ENCODE data around the gene SLC6A6.

The SLC6A6 gene

GRCh38 chr3:14481018-14481645, 78.7 kb downstream of the SLC6A6 start:
- in situ Hi-C loops (cut with MboI; ENCODE audit: low sequenced_read_pairs) = no loop called here

GRCh38 chr3:14481646-14482036, 79.2 kb downstream of the SLC6A6 start:
- in situ Hi-C loops (cut with MboI; ENCODE audit: low sequenced_read_pairs) = no loop called here

- in situ Hi-C loops (cut with MboI; ENCODE audit: low sequenced_read_pairs) = no loop called here
These were observed 79.9 kb downstream of the SLC6A6 start for GRCh38 chr3:14482271-14482721.

GRCh38 chr3:14483286-14483685, 80.9 kb downstream of the SLC6A6 start:
- in situ Hi-C loops (cut with MboI; ENCODE audit: low sequenced_read_pairs) = no loop called here

GRCh38 chr3:14484741-14485140, 82.3 kb downstream of the SLC6A6 start:
- in situ Hi-C loops (cut with MboI; ENCODE audit: low sequenced_read_pairs) = no loop called here

- in situ Hi-C loops (cut with MboI; ENCODE audit: low sequenced_read_pairs) = no loop called here
These were observed 83.6 kb downstream of the SLC6A6 start for GRCh38 chr3:14485981-14486380.

- in situ Hi-C loops (cut with MboI; ENCODE audit: low sequenced_read_pairs) = no loop called here
These were observed 84.1 kb downstream of the SLC6A6 start for GRCh38 chr3:14486460-14486859.

- in situ Hi-C loops (cut with MboI; ENCODE audit: low sequenced_read_pairs) = no loop called here
These were observed 84.7 kb downstream of the SLC6A6 start for GRCh38 chr3:14487086-14487485.

GRCh38 chr3:14487821-14488220, 85.4 kb downstream of the SLC6A6 start:
- in situ Hi-C loops (cut with MboI; ENCODE audit: low sequenced_read_pairs) = no loop called here

GRCh38 chr3:14488286-14489041, 86.1 kb downstream of the SLC6A6 start:
- in situ Hi-C loops (cut with MboI; ENCODE audit: low sequenced_read_pairs) = no loop called here

- in situ Hi-C loops (cut with MboI; ENCODE audit: low sequenced_read_pairs) = no loop called here
These were observed 87.2 kb downstream of the SLC6A6 start for GRCh38 chr3:14489641-14490040.

- in situ Hi-C loops (cut with MboI; ENCODE audit: low sequenced_read_pairs) = no loop called here
These were observed 87.8 kb downstream of the SLC6A6 start for GRCh38 chr3:14490255-14490654.

- in situ Hi-C loops (cut with MboI; ENCODE audit: low sequenced_read_pairs) = no loop called here
These were observed 88.4 kb downstream of the SLC6A6 start for GRCh38 chr3:14490831-14491230.

- in situ Hi-C loops (cut with MboI; ENCODE audit: low sequenced_read_pairs) = no loop called here
These were observed 89.2 kb downstream of the SLC6A6 start for GRCh38 chr3:14491396-14492190.

- in situ Hi-C loops (cut with MboI; ENCODE audit: low sequenced_read_pairs) = no loop called here
These were observed 90.8 kb downstream of the SLC6A6 start for GRCh38 chr3:14492948-14493881.

GRCh38 chr3:14494279-14494972, 92.0 kb downstream of the SLC6A6 start:
- in situ Hi-C loops (cut with MboI; ENCODE audit: low sequenced_read_pairs) = no loop called here

GRCh38 chr3:14494973-14495300, 92.5 kb downstream of the SLC6A6 start:
- in situ Hi-C loops (cut with MboI; ENCODE audit: low sequenced_read_pairs) = no loop called here

- in situ Hi-C loops (cut with MboI; ENCODE audit: low sequenced_read_pairs) = no loop called here
These were observed 93.9 kb downstream of the SLC6A6 start for GRCh38 chr3:14496351-14496750.

- in situ Hi-C loops (cut with MboI; ENCODE audit: low sequenced_read_pairs) = no loop called here
These were observed 94.9 kb downstream of the SLC6A6 start for GRCh38 chr3:14497321-14497720.

- in situ Hi-C loops (cut with MboI; ENCODE audit: low sequenced_read_pairs) = no loop called here
These were observed 100.1 kb downstream of the SLC6A6 start for GRCh38 chr3:14502472-14502871.

All from HL-60/S4 treated with retinoic acid at 250 ng/mL for 4 days and 3 days (cell line).